ENCODE results near the gene WNT5B.

The WNT5B gene

DNA sequence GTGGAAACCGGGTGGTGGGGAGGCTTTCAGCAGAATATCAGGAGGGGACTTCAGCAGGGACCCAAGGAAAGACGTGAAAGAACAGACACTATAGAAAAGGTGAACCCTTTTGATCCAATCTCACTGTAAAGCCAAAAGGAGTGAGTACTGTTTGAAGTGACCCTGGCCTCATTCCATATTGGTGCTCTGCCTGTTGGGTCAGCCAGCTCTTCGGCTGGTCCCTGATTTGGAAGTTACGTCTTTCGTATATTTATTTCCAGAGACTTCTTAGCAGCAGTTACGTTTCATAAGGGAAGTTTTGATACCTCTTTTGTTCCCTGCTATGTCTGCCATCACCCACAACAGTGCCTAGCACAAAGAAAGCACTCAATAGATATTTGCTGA is 21.9 kb downstream of the WNT5B start:
- DNase-seq (ENCODE audit: low read depth in 2 of 2) = no peak

DNA sequence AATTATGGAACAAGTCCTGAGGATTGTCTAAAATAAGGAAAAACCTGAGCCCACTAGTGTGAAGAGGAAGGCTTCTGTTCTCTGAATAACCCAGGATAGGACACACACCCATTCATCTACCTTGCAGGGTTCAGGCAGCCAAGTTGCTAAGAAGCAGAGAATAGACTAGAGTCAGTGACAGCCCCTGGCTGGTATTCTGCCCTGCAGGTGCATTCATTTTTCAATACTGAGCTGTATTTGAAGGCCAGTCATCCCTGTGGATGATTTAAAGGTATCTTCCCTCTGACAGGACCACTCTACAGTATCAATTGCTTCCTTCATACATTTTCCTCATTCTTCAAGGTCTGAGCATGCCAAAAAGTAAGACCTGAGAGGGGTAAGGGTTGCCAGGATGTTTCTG is 22.9 kb downstream of the WNT5B start:
- no peak for DNase-seq (ENCODE audit: low read depth in 2 of 2)

DNA sequence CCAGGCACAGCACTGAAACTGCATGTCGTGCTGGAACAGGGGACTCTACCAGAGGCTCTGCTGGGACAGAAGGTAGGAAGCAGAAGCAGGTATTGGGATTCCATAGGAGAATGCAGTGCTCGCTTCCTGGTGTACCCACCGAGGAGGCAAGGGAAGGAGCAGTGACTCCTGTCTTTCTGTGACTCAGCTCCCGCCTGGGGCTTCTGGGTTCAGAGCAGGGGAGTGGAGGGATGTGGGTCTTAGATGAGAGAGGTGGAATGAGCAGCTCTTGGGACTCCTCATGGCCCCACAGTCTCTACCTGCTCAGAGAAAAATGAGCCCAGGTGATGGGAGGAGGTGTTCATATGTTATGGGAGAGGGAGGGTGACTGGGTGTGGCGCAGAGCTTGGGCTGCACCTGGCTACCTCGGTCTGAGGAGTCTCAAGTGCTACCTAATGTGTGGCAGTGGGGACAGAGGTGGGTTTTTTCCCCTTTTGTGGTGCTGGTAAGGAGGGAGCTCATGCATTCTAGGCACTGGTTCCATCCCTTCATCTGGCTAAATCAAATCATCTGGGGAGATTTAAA is 26.3 kb downstream of the WNT5B start:
- no peak for DNase-seq (ENCODE audit: low read depth in 2 of 2)

DNA sequence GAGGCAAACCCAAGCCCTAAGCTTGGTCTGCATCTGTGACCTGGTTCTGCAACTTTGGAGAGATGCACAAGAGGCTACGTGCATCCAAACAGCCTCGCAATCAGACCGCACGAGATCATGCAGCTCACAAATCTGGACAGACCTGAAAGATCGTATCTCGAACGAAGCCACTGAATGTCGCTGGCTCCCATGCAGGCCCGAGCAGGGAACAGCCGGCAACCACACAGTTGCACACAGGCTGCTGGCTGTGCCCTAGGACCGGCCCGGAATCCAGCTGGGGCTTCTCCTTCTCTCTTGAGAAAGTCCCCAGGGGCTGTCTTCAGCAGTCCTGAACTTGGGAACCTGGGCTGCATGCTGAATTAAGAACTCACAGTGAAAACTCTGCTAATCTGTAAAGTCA is 27.9 kb downstream of the WNT5B start:
- no peak for DNase-seq (ENCODE audit: low read depth in 2 of 2)

DNA sequence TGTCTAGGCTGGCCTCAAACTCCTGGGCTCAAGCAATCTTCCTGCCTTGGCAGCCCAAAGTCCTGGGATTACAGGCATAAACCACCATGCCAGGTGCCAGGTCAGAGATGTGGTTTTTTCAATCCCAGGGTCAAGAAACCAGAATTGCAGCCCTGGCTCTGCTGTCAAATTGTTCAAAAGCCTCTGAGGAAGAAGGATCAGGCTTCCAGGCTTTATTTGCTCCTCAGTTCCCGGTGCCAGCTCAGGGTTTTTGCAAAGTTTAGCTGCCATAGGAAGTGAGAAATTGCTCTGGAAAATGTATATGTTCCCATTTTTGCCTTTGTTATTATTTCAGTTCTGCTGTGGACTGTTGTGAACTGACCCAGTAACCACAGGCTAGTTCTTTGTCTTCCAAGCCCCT is 28.7 kb downstream of the WNT5B start:
- no peak for DNase-seq (ENCODE audit: low read depth in 2 of 2)

DNA sequence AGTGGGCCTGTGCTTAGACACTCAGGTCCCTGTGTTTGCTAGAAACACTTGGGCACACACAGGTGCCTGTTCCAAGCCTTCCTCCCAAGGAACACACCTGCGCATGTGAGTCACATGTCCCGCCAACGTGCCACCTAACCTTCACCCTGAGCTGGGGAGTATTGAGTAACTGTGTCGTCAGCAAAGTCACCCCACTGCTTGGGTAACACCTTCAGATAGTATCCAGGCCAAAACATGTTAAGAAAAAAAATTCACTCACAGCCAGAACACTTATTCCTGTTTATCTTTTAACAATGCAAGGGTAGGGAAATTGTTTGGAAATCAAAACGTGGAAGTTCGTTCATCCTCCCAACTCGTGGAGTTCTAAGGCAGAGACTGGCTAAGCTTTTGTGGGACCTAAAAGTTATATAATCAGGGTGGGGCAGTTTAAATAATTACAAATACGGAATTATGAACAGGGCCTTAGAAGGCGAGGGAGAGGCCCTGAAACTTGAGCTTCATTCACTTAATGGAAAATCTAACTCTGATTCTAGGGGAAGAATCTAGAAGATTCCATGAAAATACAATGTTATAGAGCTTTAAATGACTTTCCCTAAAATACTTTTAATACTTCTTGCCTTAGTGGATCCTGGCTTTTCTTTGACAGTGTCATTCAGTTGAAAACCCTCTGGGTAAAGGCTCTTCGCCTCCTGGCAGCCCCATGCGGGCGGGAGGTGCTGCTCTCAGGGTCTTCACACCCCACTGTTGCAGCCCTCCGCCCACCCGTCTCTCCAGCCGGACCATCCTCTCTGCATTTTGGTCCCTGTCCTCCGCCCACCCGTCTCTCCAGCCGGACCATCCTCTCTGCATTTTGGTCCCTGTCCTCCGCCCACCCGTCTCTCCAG is 31.5 kb downstream of the WNT5B start:
- DNase-seq (ENCODE audit: low read depth in 2 of 2) = peak in 1 of 2 donors; percentile 25

DNA sequence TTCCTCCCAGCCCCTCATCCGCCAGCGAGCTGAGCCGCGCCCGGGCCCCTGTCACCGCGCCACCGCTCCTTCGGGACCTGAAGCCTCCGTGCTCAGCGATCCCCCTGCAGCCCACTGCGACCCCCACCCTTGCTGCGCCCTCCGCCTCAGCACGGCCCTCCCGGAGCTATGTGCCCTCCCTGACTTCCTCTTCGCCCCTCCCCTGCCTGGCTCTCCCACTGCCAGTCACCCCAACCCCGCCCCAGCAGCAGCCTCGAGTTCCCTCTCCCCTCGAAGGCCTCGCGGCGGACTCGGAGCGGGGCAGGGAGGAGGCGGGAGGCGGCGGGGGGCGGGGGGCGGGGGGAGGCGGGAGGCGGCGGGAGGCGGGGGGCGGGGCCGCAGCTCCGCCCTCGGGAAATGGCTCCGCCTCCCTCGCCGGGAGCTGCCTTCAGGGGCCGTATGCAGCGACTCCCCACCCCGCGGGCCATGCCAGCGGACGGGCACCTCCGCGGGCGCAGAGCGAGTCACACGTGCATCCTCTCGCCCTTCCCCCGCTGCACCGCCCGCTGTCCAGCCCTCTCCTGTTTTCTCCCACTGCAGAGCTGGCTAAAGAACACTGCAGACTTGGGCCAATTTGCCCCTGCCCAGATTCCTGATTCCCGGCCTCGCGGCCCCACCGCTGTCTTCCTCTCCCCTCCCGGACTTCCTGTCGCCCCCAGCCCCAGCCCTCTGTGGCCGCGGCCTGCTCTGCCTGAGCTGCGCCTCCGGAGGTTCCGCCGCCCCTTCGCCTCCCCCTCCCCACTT is 32.7 kb downstream of the WNT5B start:
- DNase-seq (ENCODE audit: low read depth in 2 of 2) = peak; percentile 76 to 79

DNA sequence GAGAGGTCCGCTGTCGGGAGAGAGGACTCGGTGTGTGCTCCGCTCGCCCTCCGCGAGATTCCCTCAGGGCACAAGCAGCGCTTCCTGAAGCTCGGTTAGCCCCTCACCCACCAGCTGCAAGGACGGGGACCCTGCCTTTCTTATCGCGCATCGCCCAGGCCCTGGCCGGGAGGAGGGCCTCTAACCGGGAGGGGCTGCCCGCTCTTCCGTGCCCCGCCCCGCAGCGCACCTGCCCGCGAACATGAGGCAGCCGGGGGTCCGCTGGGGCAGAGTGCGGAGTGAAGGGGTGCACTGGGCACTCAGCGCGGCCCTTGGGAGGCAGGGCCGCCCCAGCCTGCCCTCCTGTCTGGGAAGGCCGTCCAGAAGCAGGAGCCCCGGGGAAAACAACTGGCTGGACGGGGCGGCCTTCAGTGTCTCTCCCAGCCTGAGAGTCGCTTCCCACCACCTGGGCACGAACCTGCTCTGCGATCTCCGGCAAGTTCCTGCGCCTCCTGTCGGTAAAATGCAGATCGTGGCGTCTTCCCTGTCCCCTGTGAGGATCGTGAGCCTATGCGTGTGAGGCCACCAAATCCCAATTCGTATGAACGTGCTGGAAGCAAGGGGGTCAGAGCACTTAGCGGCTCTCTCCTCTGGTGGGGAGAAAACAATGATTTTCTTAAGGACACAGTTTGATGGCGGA is 33.9 kb downstream of the WNT5B start:
- no peak for DNase-seq (ENCODE audit: low read depth in 2 of 2)

DNA sequence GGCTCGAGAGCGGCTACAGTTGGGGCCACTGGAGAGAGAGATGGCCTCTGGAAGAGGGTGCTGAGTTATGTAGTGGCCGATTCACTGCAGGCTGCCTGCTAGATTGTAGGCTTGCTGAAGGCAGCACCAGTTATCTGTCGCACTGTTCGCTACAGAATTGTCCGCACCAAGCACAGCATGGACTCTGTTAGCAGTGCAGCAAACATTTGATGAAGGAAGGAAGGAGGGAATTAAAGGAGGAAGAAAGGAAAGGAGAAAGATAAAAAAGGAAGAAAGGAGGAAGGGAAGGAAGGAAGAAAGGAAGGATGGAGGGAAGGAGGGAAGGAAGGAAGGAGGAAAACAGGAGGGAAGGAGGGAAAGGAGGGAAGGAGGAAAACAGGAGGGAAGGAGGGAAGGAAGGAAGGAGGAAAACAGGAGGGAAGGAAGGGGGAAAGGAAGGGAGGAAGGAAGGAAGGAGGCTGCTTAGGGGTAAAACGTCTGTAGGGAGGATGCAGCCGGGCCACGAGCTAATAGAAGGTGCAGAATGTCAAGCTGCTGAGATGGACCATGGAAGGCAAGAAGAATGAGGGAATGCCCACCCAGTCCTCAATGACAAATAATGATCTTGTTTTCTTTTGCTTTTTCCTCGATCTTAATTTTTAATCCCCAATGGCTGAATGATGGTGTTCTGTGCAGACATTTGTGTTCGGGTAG is 34.6 kb downstream of the WNT5B start:
- no peak for DNase-seq (ENCODE audit: low read depth in 2 of 2)

DNA sequence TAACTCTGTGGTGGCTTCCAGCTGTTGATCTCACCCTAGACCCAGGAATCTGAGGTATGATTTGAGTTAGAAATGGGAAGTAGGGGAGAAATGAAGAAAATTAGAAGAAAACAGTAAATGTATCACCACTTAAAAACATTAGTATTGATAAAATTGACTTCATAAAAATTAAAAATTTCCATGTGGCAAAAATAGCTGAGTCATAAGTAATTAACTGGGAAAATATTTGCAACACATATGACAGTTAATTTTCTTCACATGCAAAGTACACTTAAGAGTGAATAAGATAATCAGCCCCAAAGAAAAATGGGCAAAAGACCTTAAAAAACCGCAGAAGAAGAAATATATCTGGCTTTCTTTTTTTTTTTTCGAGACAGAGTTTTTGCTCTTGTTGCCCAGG is 36.3 kb downstream of the WNT5B start:
- no peak for DNase-seq (ENCODE audit: low read depth in 2 of 2)

DNA sequence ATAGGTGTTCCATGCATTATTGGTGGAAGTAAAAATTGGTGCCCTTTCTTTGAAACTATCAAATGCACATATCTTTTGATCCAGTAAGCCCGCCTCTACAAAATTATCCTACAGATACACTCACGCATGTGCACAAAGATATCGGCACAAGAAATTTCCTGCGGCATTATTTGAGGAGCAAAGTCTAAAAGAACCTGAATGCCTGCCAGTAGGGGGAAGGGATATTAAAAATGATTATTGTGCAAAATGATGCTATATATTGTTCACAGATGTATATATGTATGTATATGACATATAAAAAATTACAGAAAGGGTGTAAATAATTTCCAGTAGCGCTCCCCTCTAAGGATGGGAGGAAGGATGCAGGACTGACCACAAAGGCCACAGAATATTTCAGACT is 37.2 kb downstream of the WNT5B start:
- no peak for DNase-seq (ENCODE audit: low read depth in 2 of 2)

DNA sequence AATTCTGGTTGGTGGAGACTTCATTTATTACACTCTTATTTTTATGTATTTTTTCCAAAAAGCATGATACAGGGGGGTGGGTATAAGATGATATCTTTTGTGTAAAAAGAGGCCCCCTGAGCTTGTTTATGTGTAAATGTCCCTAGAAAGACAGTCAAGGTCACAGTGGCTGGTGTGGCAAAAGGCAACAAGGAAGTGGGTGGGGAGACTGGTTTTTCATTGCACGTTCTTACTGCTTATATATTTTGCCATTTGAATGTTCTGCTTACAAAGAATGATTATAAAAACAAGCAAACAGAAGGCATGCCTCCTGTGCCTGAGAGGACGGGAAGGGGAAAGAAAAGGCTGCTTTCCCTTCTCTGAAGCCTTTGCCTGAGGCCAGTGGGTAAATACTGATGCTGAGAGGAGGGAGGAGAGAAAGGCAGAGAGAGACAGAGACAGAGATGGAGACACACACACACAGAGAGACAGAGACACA is 37.7 kb downstream of the WNT5B start:
- DNase-seq (ENCODE audit: low read depth in 2 of 2) = no peak

DNA sequence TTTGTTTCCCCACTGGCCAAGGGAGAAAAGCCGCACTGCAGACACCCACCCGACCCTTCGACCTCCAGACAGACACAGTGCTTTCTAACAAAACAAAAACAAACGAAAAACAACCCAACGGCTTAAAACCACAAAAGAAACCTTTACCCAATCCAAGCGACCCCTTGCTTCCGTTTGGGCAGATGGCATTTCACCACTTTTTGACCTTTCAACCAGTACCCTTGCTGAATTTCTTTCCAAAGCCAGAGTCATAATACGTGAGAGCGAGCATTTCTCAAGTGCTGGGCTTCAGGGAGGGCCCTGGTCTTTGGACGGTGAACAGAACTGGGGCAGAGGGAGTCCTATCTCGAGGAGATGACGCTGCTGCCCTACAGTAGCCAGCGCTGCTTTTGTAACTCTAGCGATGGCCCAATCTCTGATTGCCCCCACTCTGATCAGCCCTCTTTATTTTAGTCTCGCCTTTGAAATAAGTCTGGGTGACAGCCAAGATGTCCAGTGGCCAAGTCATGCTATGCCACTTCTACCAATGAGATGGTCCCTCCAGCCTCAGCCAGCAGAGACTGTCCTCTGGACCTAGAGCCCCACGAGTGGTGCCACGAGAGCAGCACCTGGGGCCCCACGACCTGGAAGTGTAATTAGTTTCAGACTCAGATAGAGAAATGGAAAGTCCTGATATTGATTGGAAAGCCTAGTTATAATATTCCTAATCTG is 40.0 kb downstream of the WNT5B start:
- no peak for DNase-seq (ENCODE audit: low read depth in 2 of 2)

DNA sequence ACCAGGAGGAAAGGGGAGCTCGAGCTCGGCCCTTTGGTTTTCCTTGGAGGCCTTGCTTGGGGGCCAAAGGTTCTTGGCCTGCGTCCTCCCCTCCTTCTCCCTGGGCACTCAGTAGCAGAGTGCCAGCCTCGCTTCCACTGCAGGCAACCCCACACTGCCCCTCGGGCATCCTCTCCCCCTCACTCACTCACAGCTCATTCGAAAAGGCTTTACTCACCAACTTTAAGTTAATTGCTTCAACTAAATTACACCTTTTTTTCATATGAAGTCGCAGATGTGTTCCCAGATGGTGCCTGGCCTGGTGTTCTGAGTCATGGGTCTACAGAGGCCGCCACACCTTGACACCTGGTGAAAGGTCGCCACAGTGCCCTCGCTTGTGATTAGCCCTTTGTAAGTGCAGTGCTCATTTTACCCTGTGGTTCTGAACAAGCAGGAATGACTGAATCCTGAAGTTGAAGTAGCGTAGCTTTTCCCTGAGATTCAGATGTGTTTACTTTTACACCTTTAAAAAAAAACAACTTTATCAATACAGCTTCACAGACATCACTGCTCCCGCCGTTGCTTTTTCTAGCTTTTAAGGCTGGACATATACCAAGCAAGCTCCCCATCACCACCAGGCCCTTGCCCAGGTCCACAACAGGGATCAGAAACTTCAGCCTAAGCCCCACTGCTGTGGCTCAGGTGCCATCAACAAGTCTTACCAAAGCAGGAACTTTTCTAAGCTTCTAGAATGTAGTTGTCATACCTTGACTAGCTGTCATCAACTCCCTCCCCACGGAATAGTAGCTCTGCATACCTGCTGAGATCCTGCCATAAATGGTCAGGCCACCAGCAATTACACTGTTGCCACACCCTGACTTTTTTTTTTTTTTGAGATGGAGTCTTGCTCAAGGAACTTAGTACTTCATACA is 41.6 kb downstream of the WNT5B start:
- no peak for DNase-seq (ENCODE audit: low read depth in 2 of 2)

DNA sequence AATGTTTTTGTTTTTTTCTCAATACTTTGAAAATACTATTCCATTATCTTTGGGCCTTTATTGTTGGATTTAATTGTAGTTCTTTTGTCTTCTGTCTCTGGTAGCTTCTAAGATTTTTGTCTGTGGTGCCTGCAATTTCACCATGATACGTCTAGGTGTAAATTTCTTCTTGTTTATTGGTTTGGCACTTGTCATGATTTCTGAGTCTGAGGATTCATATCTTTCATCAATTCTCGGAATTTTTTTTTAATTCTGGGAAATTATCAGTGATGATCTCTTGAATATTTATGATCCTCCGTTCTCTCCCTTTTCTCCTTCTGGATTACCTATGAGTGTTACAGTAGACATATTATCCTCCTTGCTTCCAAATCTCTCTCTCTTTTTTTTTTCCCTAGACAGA is 47.0 kb downstream of the WNT5B start:
- DNase-seq (ENCODE audit: low read depth in 2 of 2) = no peak

DNA sequence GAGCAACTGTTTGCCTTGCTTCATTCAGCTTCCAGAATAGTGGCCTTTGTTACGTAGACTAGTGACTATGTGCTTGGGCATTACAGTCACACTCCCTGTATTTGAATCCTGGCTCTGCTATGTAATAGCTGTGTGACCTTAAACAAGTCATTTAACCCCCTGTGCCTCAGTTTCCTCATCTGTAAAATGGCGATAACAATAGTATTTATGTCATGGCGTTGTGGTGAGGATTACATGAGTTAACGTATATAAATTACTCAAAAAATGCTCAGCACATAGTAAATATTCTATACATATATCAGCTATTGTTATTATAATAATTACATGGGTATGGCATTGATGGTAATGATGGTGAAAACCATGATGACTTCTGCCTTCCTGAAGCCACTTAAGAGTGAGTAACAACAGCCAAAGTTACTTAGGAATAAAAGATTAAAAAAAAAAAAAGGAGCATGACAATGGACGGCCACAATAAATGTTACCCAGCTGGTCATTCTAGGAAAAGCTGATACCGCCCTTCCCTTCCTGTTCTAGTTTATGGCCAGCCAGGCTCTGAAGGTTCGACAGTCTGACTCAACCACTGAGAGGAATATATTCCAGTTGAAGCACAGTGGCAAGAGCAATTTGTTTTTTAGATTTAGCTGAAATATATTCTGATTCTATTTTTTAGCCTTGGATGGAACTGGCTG is 51.9 kb downstream of the WNT5B start:
- DNase-seq (ENCODE audit: low read depth in 2 of 2) = no peak

DNA sequence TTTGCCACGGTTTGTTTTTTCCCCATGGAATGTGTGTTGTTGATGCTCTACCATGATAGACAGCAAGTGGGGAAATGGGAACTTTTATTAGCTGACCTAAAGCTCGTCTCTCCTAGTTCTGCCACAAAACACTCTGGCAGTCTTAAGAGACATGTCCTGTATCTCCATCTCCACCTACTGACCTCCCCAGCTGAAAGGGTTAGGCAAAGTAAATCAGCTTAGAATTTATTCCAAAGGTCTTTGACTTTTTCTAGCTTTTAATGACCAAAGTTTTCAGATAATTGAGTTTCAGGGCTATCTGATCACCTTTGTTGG is 52.4 kb downstream of the WNT5B start:
- no peak for DNase-seq (ENCODE audit: low read depth in 2 of 2)

DNA sequence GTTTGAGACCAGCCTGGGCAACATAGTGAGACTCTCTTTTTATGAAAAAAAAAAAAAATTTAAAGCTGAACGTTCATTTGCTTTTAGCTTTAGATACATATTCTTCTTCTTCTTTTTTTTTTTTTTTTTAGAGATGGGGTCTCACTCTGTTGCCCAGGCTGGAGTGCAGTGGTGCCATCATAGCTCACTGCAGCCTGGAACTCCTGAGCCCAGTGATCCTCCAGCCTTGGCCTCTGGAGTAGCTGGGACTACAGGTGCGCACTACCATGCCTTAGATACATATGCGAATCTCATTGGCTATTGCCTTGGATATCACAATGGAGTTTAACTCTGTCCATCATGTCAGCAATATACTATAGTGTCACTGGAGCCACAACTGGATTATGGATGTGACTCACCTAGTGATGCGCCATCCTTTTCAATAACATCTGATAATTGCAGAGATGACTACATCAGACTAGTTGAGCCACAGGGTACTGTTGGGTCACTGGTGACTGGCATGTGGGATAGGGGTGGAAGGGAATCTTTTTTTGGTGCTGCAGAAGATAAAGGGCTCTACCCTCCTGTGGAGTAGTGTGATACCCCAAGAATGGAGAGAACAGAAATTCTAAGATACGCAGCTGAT is 59.2 kb downstream of the WNT5B start:
- DNase-seq (ENCODE audit: low read depth in 2 of 2) = no peak

DNA sequence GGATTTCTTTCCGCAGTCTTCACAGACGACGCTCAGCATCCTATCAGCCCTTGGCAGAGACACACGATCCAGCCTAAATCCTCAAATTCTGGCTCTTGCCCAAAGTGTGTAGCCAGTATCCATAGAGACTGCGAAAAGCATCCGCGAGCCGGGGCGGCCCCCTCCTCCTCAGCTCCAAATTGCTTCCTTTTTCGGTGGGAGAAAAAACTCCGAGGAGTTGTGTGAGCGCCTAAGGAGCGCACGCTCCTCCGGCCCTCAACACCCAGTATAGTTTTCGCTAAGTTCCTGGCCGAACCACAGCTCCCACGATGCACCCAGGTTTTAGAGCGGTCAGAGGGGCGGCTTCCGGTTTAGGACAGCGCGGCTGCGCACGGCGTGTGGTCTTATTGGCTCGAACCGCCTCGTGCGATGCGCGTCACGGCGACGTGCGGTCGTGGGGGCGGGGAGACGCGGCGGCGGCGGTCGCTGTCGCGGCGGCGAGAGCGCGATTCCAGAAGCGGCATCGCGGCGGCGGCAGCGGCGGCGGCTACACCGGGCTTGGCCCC is 61.6 kb downstream of the WNT5B start, which contains the start of gene ADIPOR2:
Gene ADIPOR2, plus strand, starts transcription at position 493 of the 545 bp plus-strand sequence. CDS start 63,274 bp downstream, outside the sequence.
- peak; percentile 92 to 93 for DNase-seq (ENCODE audit: low read depth in 2 of 2)

Data from stimulated activated CD8-positive, alpha-beta memory T cell treated with anti-CD3 and anti-CD28 coated beads, Interleukin-15, amount 100 ng/mL, for 48 hours (primary cell).